ENCODE data around the gene SRA1. TPM values are rescaled to one million over a fixed set of nuclear protein-coding genes. Genes with fewer than 3 reads are reported as not detected.

The SRA1 gene
- total and polyA plus RNA-seq, 11 donors: 22.4 to 38.1 (median 29.0) TPM

- Histone ChIP-seq H3K36me3 (peaks cover 0 to 49% (median 33%) of the 10 kb centered on the region in 9 donors), H3K4me3 (no peak overlapping the region), H3K4me1 (peaks cover 12 to 71% (median 50%) of the 10 kb centered on the region in 12 donors), H3K27ac (peak overlapping the region in 2 of 12 donors; percentile 12 to 42), H3K27me3 (no peaks in the 10 kb centered on the region), H3K9me3 (no peaks in the 10 kb centered on the region)
- WGBS, 4 donors: 67 to 78% (median 70%) methylated on average over 2 of the region's 2 CpGs
- ATAC-seq (no peak), DNase-seq (no peak)
- TF ChIP-seq POLR2A (IDR thresholded peaks at IDR 0.05) (no peak), CTCF (IDR thresholded peaks at IDR 0.05) (no peak)
- intact Hi-C loops (cut with DNase I): no loop called here
Measured at GRCh38 chr5:140553657-140554056, 3.6 kb downstream of the SRA1 start.

DNA sequence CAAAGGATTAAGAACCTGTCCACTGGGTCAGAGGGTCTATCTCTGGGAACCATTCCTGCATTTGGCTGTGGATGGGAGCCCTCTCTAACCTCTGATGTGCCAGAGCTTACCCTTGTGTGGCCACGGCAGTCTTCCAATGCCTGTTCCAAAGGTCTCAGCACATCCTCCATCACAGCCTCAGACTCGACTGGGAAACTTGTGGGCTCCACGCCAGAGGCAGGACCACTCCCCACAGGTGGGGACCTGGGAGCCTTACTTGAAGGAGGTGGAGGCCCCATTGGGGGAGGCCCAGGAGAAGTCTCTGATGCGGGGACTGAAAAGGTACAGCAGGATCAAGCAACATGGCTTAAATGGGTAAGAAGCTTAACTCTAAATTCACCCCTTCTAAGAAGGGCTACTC, 5.4 kb downstream of the SRA1 start:
- 88 to 96% (median 90%) methylated on average over 3 to 4 of the region's 4 CpGs for WGBS, 4 donors
- peaks cover 0 to 52% (median 31%) of the 10 kb centered on the region in 9 donors for H3K36me3 ChIP-seq

DNA sequence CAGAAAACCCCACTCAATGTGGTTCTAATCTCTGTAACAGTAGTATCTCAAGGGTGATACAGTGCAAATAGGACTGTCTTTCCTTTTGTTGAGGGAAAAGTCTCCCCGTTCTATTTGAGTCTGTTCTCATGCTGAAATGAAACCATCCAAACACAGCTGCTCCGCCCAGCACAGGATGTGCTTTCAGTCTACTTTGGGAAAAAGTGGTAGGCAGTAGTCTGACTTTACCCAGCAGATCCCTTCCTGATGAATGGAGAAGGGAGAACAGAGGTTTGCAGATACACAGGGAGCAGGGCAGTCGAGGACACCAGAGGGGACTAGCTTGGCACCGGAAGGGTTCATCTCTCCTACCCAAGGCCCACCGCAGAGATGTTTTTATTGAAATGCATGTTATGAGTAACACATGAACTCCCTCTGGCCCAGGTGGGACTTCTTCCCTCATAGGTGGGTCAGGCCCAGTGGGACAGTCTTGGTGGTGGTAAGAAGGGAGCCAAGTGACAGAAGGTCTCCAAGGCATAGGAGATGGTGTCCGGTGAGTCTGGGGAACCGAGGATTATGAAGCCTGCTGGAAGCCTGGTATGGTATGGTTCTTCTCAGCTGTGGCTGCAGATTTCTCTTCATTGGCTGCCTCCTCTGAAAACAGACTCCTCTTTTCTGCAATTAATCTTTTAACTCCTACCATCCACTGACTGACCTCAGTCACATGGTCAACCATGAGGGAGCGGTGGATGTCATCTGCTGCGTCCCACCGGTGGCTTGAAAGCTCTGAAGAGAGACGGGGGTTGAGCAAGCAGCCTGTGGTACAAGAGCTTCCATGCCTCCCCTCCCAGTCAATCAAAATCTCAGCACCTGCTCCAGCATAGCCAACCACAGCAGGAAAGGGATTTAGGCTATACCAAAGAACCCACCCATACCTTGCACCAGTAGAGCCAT, 6.9 kb downstream of the SRA1 start:
- H3K27me3 ChIP-seq: no peaks in the 10 kb centered on the region
- ATAC-seq: no peak
- intact Hi-C loops (cut with DNase I): no loop called here
- H3K36me3 ChIP-seq: peaks cover 0 to 52% (median 31%) of the 10 kb centered on the region in 9 donors
- H3K27ac ChIP-seq: peak overlapping the region; percentile 83 to 98 (median 94)
- peaks cover 14 to 74% (median 54%) of the 10 kb centered on the region in 12 donors for H3K4me1 ChIP-seq
- DNase-seq: no peak
- WGBS, 4 donors: 79 to 85% (median 83%) methylated on average over 11 of the region's 11 CpGs
- no peak overlapping the region for H3K4me3 ChIP-seq
- no peaks in the 10 kb centered on the region for H3K9me3 ChIP-seq
- no peak for TF ChIP-seq POLR2A (IDR thresholded peaks at IDR 0.05)
- no peak for TF ChIP-seq CTCF (IDR thresholded peaks at IDR 0.05)

More for the DNA sequence above, 5.4 kb downstream of the SRA1 start:
- TF ChIP-seq POLR2A (IDR thresholded peaks at IDR 0.05) (no peak), CTCF (IDR thresholded peaks at IDR 0.05) (no peak)
- DNase-seq: no peak
- intact Hi-C loops (cut with DNase I): no loop called here
- Histone ChIP-seq H3K9me3 (no peaks in the 10 kb centered on the region), H3K27ac (peak overlapping the region in 1 of 12 donors; percentile 97), H3K4me3 (no peak overlapping the region), H3K27me3 (no peaks in the 10 kb centered on the region), H3K4me1 (peaks cover 14 to 78% (median 60%) of the 10 kb centered on the region in 12 donors)
- ATAC-seq: no peak

Data from heart left ventricle (tissue), 16 donors.